VCaP (cell line): ENCODE measurements around the gene DCTPP1.
A peak's percentile ranks its signal among the peaks of the same experiment; 100 is the strongest.

Experiments used
- H3K27ac ChIP-seq: fragments of 450-650 bp; 2 replicates; pipeline ENCODE4 v1.5.1; 2017
- TF ChIP-seq, protein P1 (sequence below): fragments of 450-650 bp; conservative IDR thresholded peaks from 2 replicates; pipeline ENCODE4 v1.5.1; 2017; ENCODE audit warnings: mild to moderate bottlenecking, moderate library complexity

Gene DCTPP1

DNA sequence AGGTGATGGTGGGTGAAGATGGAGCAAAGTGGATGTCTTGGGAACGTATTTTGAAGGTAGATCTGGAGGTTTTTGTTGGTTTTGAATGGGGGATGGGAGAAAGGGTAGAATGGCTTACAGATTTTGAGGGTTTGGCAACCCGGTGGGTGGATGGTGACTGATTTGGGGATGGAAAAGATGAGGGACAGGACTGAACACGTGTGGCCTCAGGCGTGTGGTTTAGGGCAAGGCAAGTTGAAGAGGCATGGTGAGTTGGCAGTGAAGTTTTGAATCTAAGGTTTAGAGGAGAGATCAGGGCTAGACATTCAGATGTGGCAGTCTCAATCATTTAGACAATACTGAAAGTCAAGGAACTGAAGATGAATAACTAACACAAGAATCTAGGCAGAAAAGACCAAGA, 5.0 kb upstream of the DCTPP1 start:
- TF ChIP-seq, protein P1, sequence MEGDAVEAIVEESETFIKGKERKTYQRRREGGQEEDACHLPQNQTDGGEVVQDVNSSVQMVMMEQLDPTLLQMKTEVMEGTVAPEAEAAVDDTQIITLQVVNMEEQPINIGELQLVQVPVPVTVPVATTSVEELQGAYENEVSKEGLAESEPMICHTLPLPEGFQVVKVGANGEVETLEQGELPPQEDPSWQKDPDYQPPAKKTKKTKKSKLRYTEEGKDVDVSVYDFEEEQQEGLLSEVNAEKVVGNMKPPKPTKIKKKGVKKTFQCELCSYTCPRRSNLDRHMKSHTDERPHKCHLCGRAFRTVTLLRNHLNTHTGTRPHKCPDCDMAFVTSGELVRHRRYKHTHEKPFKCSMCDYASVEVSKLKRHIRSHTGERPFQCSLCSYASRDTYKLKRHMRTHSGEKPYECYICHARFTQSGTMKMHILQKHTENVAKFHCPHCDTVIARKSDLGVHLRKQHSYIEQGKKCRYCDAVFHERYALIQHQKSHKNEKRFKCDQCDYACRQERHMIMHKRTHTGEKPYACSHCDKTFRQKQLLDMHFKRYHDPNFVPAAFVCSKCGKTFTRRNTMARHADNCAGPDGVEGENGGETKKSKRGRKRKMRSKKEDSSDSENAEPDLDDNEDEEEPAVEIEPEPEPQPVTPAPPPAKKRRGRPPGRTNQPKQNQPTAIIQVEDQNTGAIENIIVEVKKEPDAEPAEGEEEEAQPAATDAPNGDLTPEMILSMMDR: no peak

DNA sequence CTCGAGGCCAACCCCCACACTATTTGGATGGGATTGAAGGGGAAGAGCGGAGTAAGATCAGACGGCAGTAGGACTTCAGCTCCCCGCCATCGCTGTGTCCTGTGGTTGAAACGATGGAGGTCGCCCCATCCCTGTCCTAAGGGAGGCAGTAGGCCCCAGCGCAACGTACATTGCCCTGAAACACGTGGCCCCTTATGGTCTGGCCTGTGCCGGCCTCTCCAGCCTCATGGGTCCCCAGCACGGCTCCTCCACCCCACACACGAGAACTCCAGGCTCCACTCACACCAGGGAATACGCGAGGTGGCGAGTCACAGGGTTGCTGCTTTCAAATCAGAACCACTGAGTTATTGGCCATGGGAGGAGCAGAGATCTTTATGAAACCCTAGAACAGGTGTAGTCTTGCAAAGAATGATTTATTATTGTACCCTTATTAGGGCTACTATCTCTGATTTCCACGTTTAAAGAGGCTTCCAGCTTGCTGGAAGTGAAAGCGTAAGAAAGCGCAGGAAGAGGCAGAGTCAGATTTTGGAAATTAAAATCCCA, 669 bp upstream of the DCTPP1 start:
- TF ChIP-seq, protein P1: peak; percentile 45
- peak overlapping the region; percentile 49 for H3K27ac ChIP-seq

More for the DNA sequence above, 5.0 kb upstream of the DCTPP1 start:
- no peak overlapping the region for H3K27ac ChIP-seq

GRCh38 chr16:30429418-30429677, 482 bp downstream of the DCTPP1 start:
- H3K27ac ChIP-seq: peak overlapping the region; percentile 63
- TF ChIP-seq, protein P1: no peak

DNA sequence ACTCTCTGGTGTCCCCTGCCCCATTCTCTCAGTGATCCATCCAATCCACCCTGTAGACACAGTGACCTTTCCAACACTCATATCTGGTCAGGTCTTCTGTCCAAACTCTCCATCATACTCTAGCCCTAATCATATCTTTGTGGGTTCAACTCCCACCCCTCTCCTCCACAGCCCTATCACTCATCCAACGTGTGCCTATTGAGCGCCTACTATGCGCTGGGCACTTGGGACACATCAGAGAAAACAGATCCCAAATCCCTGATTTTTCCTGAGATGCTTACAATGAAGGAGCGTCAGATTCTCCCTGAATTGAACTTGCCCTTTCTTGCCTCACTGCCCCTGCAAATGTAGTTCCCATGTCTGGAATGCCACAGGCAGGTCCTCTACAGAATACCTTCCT, 1.8 kb downstream of the DCTPP1 start:
- peak overlapping the region; percentile 63; the same call in 1 of the 2 replicates for H3K27ac ChIP-seq
- TF ChIP-seq, protein P1: no peak

DNA sequence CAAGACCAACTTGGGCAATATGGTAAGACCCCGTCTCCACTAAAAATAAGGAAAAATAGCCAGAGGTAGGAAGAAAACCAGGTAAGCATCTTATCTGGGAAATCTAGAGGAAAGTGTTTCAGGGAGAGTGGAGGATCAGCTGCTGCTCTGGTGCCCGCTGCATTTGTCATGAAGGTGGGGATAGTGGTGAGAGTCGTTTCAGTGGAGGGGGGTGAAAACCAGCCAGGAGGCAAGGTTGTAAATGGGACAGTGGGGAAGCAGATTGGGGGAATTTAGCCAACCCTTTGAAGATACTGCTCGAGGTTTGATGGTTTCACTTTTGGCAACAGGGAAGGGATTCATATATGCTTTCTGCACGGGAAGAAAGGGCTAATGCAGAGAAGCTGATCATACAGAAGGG, 8.8 kb downstream of the DCTPP1 start:
- H3K27ac ChIP-seq: no peak overlapping the region
- TF ChIP-seq, protein P1: no peak

DNA sequence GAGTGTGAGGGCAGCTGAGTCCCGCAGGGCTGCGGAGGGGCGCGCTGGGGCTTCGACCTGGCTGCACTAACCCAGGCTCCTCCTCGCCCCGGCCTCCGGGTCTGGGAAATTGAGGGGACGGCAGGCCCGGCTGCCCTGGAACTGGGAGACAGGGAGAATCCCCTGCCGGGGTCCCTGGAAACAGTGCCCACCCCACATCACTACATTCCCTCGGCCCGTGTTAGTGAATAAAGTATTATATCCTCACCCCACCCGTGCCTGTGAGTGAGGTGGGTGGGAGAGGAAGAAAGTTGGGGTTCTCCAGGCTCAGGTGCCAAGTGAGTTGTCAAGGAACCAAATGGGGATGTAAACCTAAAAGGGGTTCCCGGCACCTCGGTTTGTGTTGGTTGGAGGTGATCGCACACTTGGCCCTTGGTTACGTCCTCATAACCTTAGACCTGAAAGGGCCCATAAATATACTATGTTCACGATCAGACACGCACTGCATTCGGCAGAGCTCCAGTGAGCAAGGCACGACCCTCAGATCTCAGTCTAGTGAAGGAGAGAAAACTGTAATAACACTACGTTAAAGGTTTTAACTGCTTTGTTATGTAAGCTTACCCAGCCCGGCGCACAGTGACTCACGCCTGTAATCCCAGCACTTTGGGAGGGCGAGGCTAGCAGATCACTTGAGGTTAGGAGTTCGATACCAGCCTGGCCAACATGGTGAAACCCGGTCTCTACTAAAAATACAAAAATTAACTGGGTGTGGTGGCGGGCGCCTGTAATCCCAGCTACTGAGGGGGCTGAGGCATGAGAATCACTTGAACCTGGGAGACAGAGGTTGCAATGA, 11.3 kb downstream of the DCTPP1 start:
- TF ChIP-seq, protein P1: no peak
- H3K27ac ChIP-seq: peak overlapping the region; percentile 74

GRCh38 chr16:30417529-30418349, 12.1 kb downstream of the DCTPP1 start:
- TF ChIP-seq, protein P1: peak; percentile 36
- H3K27ac ChIP-seq: peak overlapping the region; percentile 74
